NB4 (cell line): ENCODE measurements around the gene RIT2.

Experiments used
- DNase-seq: peaks from one replicate; pipeline ENCODE4 v3.0.0; 2010; ENCODE audit warnings: low read depth
- H3K4me3 ChIP-seq: one replicate; pipeline ENCODE4 v1.5.1; 2011; ENCODE audit warnings: mild to moderate bottlenecking, low read depth, low read length, moderate library complexity
- CTCF ChIP-seq: IDR thresholded peaks from one replicate; pipeline ENCODE4 v1.5.1; 2012; ENCODE audit warnings: low read depth, low read length
- MAX ChIP-seq: IDR thresholded peaks from 2 replicates; pipeline ENCODE4 v1.6.1; 2011; ENCODE audit warnings: low read depth, low read length
- MYC ChIP-seq: IDR thresholded peaks from 2 replicates; pipeline ENCODE4 v1.6.1; 2011; ENCODE audit warnings: low read depth, low read length
- POLR2A ChIP-seq: IDR thresholded peaks from 2 replicates; pipeline ENCODE4 v1.6.1; 2011; ENCODE audit warnings: mild to moderate bottlenecking; ENCODE audit not compliant: insufficient read length; ENCODE audit errors: extremely low read depth

Gene RIT2

GRCh38 chr18:43049021-43049420 is 66.5 kb downstream of the RIT2 start:
- TF ChIP-seq MAX (no peak), MYC (no peak), CTCF (no peak), POLR2A (no peak)
- H3K4me3 ChIP-seq, result no peak overlapping the region
- DNase-seq, result no peak

GRCh38 chr18:43046322-43046721 is 69.2 kb downstream of the RIT2 start:
- DNase-seq, result no peak
- no peak for TF ChIP-seq MYC
- no peak for TF ChIP-seq MAX
- no peak for TF ChIP-seq POLR2A
- TF ChIP-seq CTCF, result no peak
- no peak overlapping the region for H3K4me3 ChIP-seq

- TF ChIP-seq MAX (no peak), CTCF (no peak), MYC (no peak), POLR2A (no peak)
- no peak for DNase-seq
- no peak overlapping the region for H3K4me3 ChIP-seq
Measured at GRCh38 chr18:43043626-43044025, 71.9 kb downstream of the RIT2 start.

GRCh38 chr18:43040281-43040680 is 75.2 kb downstream of the RIT2 start:
- DNase-seq, result no peak
- no peak for TF ChIP-seq MYC
- TF ChIP-seq MAX, result no peak
- TF ChIP-seq POLR2A, result no peak
- no peak for TF ChIP-seq CTCF
- no peak overlapping the region for H3K4me3 ChIP-seq

- no peak for DNase-seq
- TF ChIP-seq CTCF (no peak), MAX (no peak), POLR2A (no peak), MYC (no peak)
- no peak overlapping the region for H3K4me3 ChIP-seq
Measured at GRCh38 chr18:43034683-43035500, 80.6 kb downstream of the RIT2 start.
